Measurements from ENCODE around the gene TBXAS1.

The TBXAS1 gene

DNA sequence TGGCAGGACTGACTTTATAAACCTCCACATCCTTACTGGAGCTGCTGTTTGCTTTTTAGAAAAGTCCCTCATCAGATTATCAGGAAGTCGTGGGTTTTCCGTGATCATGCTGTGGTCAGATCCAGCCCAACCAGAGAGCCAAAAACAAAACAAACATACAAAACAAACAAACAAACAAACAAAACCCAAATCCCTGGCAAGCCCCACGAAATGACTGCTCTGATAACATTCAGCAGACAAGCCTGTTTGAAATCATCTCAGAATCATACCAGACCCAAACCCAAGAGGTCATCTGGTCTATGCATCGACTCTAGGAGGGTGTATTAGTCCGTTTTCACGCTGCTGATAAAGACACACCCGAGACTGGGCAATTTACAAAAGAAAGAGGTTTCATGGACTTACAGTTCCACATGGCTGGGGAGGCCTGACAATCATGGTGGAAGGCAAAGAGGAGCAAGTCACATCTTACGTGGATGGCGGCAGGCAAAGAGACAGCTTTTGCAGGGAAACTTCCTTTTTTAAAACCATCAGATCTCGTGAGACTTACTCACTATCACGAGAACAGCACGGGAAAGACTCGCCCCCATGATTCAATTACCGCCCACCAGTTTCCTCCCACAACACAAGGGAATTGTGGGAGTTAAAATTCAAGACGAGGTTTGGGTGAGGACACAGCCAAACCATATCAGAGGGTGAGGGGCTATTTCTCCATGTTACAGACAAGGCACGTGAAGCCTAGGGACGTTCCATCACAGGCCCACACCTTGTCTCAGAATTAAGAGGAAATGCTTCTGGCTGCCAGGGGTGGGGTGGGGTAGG, 148.0 kb downstream of the TBXAS1 start:
- no peak for DNase-seq (ENCODE audit: low read depth, low spot score)
- no CpG with 5 or more reads among the region's 17 CpGs for WGBS (ENCODE audit: insufficient coverage, insufficient read length)
- H3K4me1 ChIP-seq (ENCODE audit: control insufficient read depth, insufficient read depth, low read length) = peaks cover 5% of the 10 kb centered on the region
- H3K27me3 ChIP-seq (ENCODE audit: control insufficient read depth, insufficient read depth, low read length) = no peaks in the 10 kb centered on the region
- no peak overlapping the region for H3K27ac ChIP-seq (ENCODE audit: low read length)
- H3K36me3 ChIP-seq (ENCODE audit: control insufficient read depth, insufficient read depth, low read length) = no peaks in the 10 kb centered on the region
- no peaks in the 10 kb centered on the region for H3K9me3 ChIP-seq (ENCODE audit: control insufficient read depth, insufficient read depth, low read length)
- H3K4me3 ChIP-seq (ENCODE audit: low read length) = no peak overlapping the region

DNA sequence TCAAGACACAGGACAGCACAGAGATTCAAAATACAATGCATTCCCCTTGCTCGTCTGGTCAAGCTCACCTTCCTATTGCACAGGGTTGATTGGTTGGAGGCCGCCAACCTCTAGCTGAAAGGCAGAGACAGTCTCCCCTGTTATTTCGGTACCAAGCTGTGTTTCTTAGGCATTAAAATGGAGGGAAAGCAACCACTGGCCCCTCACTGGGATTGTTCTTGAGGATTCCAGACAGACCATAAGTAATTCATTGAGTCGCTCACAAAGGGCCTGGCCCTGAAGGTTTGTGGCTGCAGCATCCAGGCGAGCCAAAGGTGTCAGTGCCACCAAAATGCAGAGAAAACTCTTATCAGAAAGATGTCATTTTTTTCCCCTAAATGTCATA, 152.4 kb downstream of the TBXAS1 start:
- no CpG with 5 or more reads among the region's 5 CpGs for WGBS (ENCODE audit: insufficient coverage, insufficient read length)
- Histone ChIP-seq H3K27me3 (ENCODE audit: control insufficient read depth, insufficient read depth, low read length) (no peaks in the 10 kb centered on the region), H3K4me1 (ENCODE audit: control insufficient read depth, insufficient read depth, low read length) (no peaks in the 10 kb centered on the region; the same call in 1 of the 2 replicates), H3K9me3 (ENCODE audit: control insufficient read depth, insufficient read depth, low read length) (no peaks in the 10 kb centered on the region), H3K36me3 (ENCODE audit: control insufficient read depth, insufficient read depth, low read length) (no peaks in the 10 kb centered on the region), H3K27ac (ENCODE audit: low read length) (no peak overlapping the region), H3K4me3 (ENCODE audit: low read length) (no peak overlapping the region)
- DNase-seq (ENCODE audit: low read depth, low spot score) = no peak

DNA sequence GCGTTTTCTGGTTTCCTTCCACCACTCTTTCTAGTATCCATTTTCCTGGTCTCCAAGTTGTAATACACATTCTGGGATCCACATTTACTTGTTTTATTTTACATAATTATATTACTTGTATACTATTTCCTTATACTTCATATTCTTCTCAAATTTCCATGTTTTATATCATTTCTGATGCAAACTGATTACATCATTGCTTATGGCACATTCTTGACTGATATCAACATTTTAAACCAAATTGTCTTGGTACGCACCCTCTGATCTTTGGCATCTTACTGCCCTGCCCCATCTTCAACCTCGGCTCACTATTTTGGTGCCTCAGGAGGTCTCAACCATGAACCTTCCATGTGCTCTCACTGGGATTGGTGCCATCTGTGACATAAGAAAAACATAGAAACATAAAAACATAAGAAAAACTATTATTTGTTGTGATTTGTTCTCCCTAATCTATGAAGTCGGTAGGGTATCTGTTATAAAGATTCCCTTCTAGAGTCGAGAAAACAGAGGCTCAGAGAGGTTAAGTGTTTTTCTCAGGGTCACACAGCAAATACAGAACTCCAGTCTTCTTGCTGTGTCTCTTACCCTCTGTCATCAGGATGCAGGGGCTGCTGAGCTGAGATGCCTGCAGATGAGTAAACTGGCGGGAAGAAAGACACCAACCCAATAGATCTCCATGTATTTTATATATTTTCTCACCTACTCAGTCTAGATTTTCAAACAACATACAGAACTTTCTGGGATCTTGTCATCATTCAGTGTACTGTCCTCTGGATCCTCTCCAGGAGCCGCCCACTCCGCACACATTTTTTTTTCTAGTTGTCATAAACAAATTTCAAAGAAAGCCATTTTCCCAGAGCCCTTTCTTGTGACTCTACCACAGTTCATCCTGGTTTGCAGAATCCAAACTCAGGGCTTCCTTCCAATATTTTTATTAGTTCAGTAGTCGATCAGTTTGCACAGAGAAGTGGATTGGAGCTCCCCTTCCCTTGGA, 154.2 kb downstream of the TBXAS1 start:
- DNase-seq (ENCODE audit: low read depth, low spot score) = no peak
- H3K36me3 ChIP-seq (ENCODE audit: control insufficient read depth, insufficient read depth, low read length) = no peaks in the 10 kb centered on the region; the same call in 1 of the 2 replicates
- H3K27ac ChIP-seq (ENCODE audit: low read length) = no peak overlapping the region
- H3K27me3 ChIP-seq (ENCODE audit: control insufficient read depth, insufficient read depth, low read length) = no peaks in the 10 kb centered on the region
- no peak overlapping the region for H3K4me3 ChIP-seq (ENCODE audit: low read length)
- no peaks in the 10 kb centered on the region for H3K9me3 ChIP-seq (ENCODE audit: control insufficient read depth, insufficient read depth, low read length)
- no peaks in the 10 kb centered on the region; the same call in 1 of the 2 replicates for H3K4me1 ChIP-seq (ENCODE audit: control insufficient read depth, insufficient read depth, low read length)
- WGBS (ENCODE audit: insufficient coverage, insufficient read length) = no CpG with 5 or more reads among the region's 9 CpGs

DNA sequence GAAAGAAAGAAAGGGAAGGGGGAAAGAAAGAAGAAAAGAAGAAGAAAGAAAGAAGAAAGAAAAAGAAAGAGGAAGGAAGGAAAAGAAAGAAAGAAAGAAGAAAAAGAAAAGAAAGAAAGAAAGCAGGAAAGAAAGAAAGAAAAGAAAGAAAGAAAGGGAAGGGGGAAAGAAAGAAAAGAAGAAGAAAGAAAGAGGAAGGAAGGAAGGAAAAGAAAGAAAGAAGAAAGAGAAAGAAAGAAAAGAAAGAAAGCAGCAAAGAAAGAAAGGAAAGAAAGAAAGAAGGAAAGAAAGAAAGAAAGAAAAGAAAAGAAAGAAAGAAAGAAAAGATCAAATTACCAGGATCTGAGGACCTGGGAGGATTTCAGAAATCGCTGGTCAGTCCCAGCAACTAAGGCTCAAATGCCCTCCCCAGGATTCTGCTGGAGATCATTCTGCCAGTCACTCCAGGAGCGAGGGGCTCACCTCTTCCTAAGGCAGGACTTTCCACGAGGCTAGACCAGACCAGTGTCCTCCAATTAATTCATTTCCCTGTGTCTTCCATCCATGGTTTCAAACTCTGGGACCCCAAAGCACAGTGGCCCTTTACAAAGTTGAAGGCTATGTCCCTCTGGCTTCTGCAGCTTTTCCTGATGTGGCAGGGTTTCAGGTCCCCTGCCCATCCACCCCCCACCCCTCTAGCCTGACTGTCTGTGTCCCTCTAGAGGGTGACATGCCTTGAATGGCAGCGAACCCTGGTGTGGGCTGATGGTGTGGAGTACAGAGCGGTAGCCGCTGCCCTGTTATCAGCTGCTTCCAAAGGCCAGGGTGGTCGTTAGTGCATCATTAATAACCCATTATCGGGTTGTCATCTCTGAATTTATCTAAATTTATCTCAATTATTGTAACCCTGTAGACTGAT, 155.8 kb downstream of the TBXAS1 start:
- Histone ChIP-seq H3K9me3 (ENCODE audit: control insufficient read depth, insufficient read depth, low read length) (no peaks in the 10 kb centered on the region), H3K27ac (ENCODE audit: low read length) (no peak overlapping the region), H3K36me3 (ENCODE audit: control insufficient read depth, insufficient read depth, low read length) (no peaks in the 10 kb centered on the region; the same call in 1 of the 2 replicates), H3K4me3 (ENCODE audit: low read length) (no peak overlapping the region), H3K27me3 (ENCODE audit: control insufficient read depth, insufficient read depth, low read length) (no peaks in the 10 kb centered on the region), H3K4me1 (ENCODE audit: control insufficient read depth, insufficient read depth, low read length) (peaks cover 1% of the 10 kb centered on the region; the same call in 1 of the 2 replicates)
- no peak for DNase-seq (ENCODE audit: low read depth, low spot score)
- WGBS (ENCODE audit: insufficient coverage, insufficient read length) = no CpG with 5 or more reads among the region's 8 CpGs

DNA sequence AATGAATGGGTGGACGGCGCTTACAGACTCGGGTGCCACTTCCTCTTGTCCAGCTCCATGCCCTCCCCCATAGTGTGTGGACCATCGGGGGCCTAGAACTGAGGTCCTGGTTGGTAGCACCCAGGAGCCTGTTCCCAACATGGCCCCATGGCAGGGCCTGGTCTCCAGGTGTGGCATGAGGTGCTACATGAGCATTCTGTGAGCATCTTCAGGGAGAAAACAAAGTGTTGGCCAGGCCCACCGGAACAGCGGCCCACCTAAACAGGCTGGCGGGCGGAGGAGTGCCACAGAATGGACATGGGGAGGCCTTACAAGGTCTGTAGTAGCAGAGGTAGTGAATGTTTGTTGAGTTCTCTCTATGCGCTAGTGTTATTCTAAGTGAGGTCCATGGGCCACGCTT, 156.7 kb downstream of the TBXAS1 start:
- Histone ChIP-seq H3K36me3 (ENCODE audit: control insufficient read depth, insufficient read depth, low read length) (no peaks in the 10 kb centered on the region; the same call in 1 of the 2 replicates), H3K9me3 (ENCODE audit: control insufficient read depth, insufficient read depth, low read length) (no peaks in the 10 kb centered on the region), H3K27me3 (ENCODE audit: control insufficient read depth, insufficient read depth, low read length) (no peaks in the 10 kb centered on the region), H3K27ac (ENCODE audit: low read length) (no peak overlapping the region), H3K4me1 (ENCODE audit: control insufficient read depth, insufficient read depth, low read length) (peaks cover 4% of the 10 kb centered on the region), H3K4me3 (ENCODE audit: low read length) (no peak overlapping the region)
- WGBS (ENCODE audit: insufficient coverage, insufficient read length) = no CpG with 5 or more reads among the region's 10 CpGs
- no peak for DNase-seq (ENCODE audit: low read depth, low spot score)

DNA sequence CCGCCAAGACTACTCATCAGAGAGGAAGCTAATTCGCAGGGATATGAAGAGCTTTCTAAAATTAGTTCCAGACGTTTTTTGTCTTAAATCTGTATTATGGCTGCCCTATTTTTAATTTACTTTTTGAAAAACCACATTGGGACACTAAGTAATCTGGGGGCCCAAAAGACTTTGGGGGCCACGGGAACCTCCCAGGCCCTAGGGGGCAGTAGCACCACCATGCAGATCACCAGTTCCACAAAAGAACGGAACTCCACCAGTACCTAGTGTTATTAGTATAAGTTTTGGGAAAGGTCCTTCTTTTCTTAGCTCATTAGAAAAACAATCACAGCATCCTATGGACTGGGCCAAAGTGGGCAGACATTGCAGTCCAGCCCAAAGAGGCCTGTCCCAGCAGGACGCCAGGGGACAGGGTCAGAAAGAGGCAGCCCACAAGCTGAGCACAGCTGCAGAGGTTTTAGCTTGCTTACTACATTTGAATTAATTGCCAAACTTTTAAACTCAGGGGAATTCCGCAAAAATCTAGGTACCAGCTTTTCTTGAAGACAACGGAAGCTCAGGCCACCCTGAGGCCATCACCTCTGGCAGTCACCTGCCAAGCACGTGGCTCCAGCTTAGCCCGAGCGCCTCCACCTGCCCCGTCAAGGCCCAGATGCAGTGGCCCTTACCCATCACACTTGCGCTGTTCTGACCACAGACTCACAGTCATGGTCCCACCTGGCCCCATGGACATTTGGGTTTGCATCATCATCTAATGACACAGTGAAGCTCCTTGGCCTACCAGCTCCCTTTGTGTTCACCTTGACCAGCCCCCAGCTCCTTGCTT, 158.8 kb downstream of the TBXAS1 start:
- H3K4me3 ChIP-seq (ENCODE audit: low read length) = no peak overlapping the region
- no CpG with 5 or more reads among the region's 13 CpGs for WGBS (ENCODE audit: insufficient coverage, insufficient read length)

DNA sequence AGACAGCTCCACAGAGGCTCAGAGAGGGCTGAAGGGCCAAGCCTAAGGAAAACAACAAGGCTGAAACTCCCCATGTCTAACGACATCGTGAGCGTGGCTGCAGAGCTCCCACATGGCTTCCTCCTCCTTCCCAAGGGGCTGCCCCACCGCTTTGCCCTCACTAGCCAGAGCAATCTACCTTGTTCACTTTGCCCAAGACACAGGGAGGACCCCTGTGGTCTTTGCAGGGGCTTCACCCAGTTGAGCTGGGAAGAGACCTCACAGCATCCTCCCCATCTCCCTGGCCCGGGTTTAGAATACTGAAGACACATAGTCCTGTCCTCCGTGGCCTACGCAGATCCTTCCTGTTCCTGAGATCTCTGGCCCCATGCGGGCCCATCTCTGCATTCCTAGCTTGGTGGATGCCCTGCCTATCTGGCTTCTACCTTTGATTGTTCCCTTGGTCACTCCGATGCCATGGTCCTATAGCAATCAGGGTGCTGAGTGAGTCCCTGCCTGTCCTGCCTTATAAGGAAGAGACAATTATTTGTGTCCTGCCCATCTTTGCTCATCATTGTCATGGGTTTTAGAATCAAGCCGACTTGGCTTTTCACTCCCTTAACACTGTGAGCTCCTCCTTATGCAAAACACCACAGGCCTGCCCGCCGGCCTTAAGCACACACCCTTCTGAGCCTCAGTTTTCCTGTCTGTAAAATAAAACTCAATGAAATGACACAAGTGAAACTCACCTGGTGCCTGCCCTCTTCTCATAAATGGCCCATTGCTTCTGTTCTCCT, 160.5 kb downstream of the TBXAS1 start:
- WGBS (ENCODE audit: insufficient coverage, insufficient read length) = no CpG with 5 or more reads among the region's 12 CpGs
- no peak overlapping the region for H3K27ac ChIP-seq (ENCODE audit: low read length)

More for the DNA sequence above, 158.8 kb downstream of the TBXAS1 start:
- H3K27ac ChIP-seq (ENCODE audit: low read length) = no peak overlapping the region
- H3K27me3 ChIP-seq (ENCODE audit: control insufficient read depth, insufficient read depth, low read length) = no peaks in the 10 kb centered on the region
- H3K4me1 ChIP-seq (ENCODE audit: control insufficient read depth, insufficient read depth, low read length) = peaks cover 4% of the 10 kb centered on the region
- no peaks in the 10 kb centered on the region for H3K9me3 ChIP-seq (ENCODE audit: control insufficient read depth, insufficient read depth, low read length)
- no peak for DNase-seq (ENCODE audit: low read depth, low spot score)
- no peaks in the 10 kb centered on the region; the same call in 1 of the 2 replicates for H3K36me3 ChIP-seq (ENCODE audit: control insufficient read depth, insufficient read depth, low read length)

DNA sequence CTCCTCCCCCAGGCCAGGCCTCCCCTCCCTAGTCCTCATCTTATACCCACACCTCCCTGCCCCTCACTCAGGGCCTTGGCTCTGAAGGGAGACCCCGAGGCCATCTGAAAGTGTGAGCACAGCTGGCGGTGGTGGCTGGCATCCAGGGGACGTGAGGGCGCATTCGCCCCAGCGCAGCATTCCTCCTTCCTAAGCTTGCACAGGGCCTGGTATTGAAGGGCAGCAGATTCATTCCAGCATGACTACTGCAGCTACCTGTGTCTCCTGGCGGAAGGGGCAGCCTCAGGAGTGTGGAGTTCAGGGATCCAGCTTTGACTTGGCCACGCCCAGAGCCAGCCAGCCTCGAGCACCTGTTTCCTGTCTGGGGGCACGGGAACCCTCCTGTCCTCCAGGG, 161.1 kb downstream of the TBXAS1 start:
- H3K36me3 ChIP-seq (ENCODE audit: control insufficient read depth, insufficient read depth, low read length) = no peaks in the 10 kb centered on the region; the same call in 1 of the 2 replicates
- no peaks in the 10 kb centered on the region for H3K9me3 ChIP-seq (ENCODE audit: control insufficient read depth, insufficient read depth, low read length)
- no peaks in the 10 kb centered on the region for H3K27me3 ChIP-seq (ENCODE audit: control insufficient read depth, insufficient read depth, low read length)
- H3K4me1 ChIP-seq (ENCODE audit: control insufficient read depth, insufficient read depth, low read length) = peaks cover 4% of the 10 kb centered on the region
- no peak overlapping the region for H3K27ac ChIP-seq (ENCODE audit: low read length)
- no peak for DNase-seq (ENCODE audit: low read depth, low spot score)
- no peak overlapping the region for H3K4me3 ChIP-seq (ENCODE audit: low read length)
- no CpG with 5 or more reads among the region's 10 CpGs for WGBS (ENCODE audit: insufficient coverage, insufficient read length)

More for the DNA sequence above, 160.5 kb downstream of the TBXAS1 start:
- no peaks in the 10 kb centered on the region for H3K27me3 ChIP-seq (ENCODE audit: control insufficient read depth, insufficient read depth, low read length)
- peaks cover 4% of the 10 kb centered on the region for H3K4me1 ChIP-seq (ENCODE audit: control insufficient read depth, insufficient read depth, low read length)
- H3K4me3 ChIP-seq (ENCODE audit: low read length) = no peak overlapping the region
- H3K9me3 ChIP-seq (ENCODE audit: control insufficient read depth, insufficient read depth, low read length) = no peaks in the 10 kb centered on the region
- DNase-seq (ENCODE audit: low read depth, low spot score) = no peak
- no peaks in the 10 kb centered on the region; the same call in 1 of the 2 replicates for H3K36me3 ChIP-seq (ENCODE audit: control insufficient read depth, insufficient read depth, low read length)
